ENCODE results near the gene LPCAT3. TPM values are rescaled to one million over a fixed set of nuclear protein-coding genes. Genes with fewer than 3 reads are reported as not detected.
A peak's percentile ranks its signal among the peaks of the same experiment; 100 is the strongest.

LPCAT3 gene
- total and polyA plus RNA-seq, 2 of the 13 experiments (the other 11 are each of a cell fraction or from before 2014, with no cell fraction given): 44.5 to 64.3 TPM

GRCh38 chr12:6946033-6946919, 72.0 kb downstream of the LPCAT3 start (continued):
- peak; percentile 16 for TF ChIP-seq ZNF407 (CRISPR knock-in tag; IDR thresholded peaks at IDR 0.05; ENCODE audit: not compliant biosample characterization)
- TF ChIP-seq ZNF878 (CRISPR knock-in tag; IDR thresholded peaks at IDR 0.05): no peak
- TF ChIP-seq, protein P1, sequence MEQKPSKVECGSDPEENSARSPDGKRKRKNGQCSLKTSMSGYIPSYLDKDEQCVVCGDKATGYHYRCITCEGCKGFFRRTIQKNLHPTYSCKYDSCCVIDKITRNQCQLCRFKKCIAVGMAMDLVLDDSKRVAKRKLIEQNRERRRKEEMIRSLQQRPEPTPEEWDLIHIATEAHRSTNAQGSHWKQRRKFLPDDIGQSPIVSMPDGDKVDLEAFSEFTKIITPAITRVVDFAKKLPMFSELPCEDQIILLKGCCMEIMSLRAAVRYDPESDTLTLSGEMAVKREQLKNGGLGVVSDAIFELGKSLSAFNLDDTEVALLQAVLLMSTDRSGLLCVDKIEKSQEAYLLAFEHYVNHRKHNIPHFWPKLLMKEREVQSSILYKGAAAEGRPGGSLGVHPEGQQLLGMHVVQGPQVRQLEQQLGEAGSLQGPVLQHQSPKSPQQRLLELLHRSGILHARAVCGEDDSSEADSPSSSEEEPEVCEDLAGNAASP (CRISPR knock-in tag; IDR thresholded peaks at IDR 0.05; ENCODE audit: borderline replicate concordance): 0 out of 2 replicates have a peak, but pooled peaks have one; percentile 37
- TF ChIP-seq HNF4G (IDR thresholded peaks at IDR 0.05; ENCODE audit: borderline replicate concordance, low read depth, low read length): no peak
- TF ChIP-seq HNF4G (CRISPR knock-in tag; IDR thresholded peaks at IDR 0.05; ENCODE audit: borderline replicate concordance, low read depth): 0 out of 2 replicates have a peak, but pooled peaks have one; percentile 35
- no peak for TF ChIP-seq RORA (CRISPR knock-in tag; IDR thresholded peaks at IDR 0.05)
- TF ChIP-seq RELA (CRISPR knock-in tag; IDR thresholded peaks at IDR 0.05): peak; percentile 48; the same call in 1 of the 2 replicates
- peak; percentile 73 for TF ChIP-seq NFYC (CRISPR knock-in tag; IDR thresholded peaks at IDR 0.05)
- TF ChIP-seq FOSL2 (CRISPR knock-in tag; IDR thresholded peaks at IDR 0.05): 0 out of 2 replicates have a peak, but pooled peaks have one; percentile 39
- TF ChIP-seq ZNF646 (CRISPR knock-in tag; IDR thresholded peaks at IDR 0.05): no peak

All from HepG2 (cell line).